Ascending aorta (tissue), 2 donors: ENCODE results near the gene TMPO. TPM values are rescaled to one million over a fixed set of nuclear protein-coding genes. Genes with fewer than 3 reads are reported as not detected.
"Not testable (repeated sequence)": the region's sequence is repeated elsewhere in the genome, so short reads cannot be mapped to it uniquely, and the experiment has no call there.

ENCODE experiments used
- DNase-seq, 2 donors: peaks; one replicate each; pipeline ENCODE4 v3.0.0-alpha.2; 2019; ENCODE audit warnings: low spot score in 2 of 2
- H3K27ac ChIP-seq, 2 donors: fragments of 200-600 bp; sonication (generic); one replicate each; pipeline ENCODE4 v1.5.1; 2016 to 2017; ENCODE audit warnings: mild to moderate bottlenecking in 1 of 2
- H3K27me3 ChIP-seq: fragments of 200-600 bp; sonication (generic); one replicate; pipeline ENCODE4 v1.5.1; 2017
- H3K36me3 ChIP-seq, 2 donors: fragments of 200-600 bp; sonication (generic); one replicate each; pipeline ENCODE4 v1.5.1; 2016
- H3K4me1 ChIP-seq, 2 donors: fragments of 200-600 bp; sonication (generic); one replicate each; pipeline ENCODE4 v1.5.1; 2016 to 2017; ENCODE audit warnings: mild to moderate bottlenecking in 1 of 2
- H3K4me3 ChIP-seq, 2 donors: fragments of 200-600 bp; sonication (generic); one replicate each; pipeline ENCODE4 v1.5.1; 2016 to 2017; ENCODE audit warnings: mild to moderate bottlenecking in 1 of 2
- H3K9me3 ChIP-seq, 2 donors: fragments of 200-600 bp; sonication (generic); one replicate each; pipeline ENCODE4 v1.5.1; 2016
- intact Hi-C: fragments of 100-400 bp; cut with DNase I; formaldehyde crosslinking; loops from one replicate; pipeline ENCODE4 v1.15.1; 2023
- total RNA-seq: library from RNA; depleted of rRNA; stranded (reverse); fragments of >200 nt; gene quantifications from one replicate; pipeline ENCODE4 v1.1.0, GENCODE V29; 2016
- TF ChIP-seq, protein P1 (sequence below), 3 experiments: fragments of 200-600 bp in 2 of 3; fragments of 450-650 bp in 1 of 3; sonication (generic) in 2 of 3; IDR thresholded peaks; one replicate each; pipeline ENCODE4 v1.5.1; 2016 to 2019; ENCODE audit warnings: antibody characterized with exemption in 3 of 3, mild to moderate bottlenecking in 1 of 3, moderate library complexity in 1 of 3

The TMPO gene
- total RNA-seq, 1 donor from 2014 or later, result 80.6 TPM

DNA sequence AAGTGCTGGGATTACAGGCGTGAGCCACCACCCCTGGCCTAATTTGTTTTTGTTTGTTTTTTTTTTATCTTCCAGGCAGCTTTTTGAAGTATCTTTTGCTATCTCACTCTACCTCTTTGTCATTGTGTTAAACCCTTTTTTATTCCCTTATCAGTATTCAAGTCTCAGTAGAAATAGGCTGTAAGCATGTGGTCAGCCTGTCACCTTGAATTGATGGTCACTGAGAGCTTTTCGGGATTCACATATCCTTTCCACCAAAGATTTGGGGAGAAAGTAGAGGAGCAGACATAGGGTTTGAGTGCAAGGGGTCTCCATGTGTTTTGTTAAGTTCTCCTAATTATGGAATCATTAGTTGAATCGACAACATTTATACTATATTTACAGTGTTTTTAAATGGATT, 36.4 kb downstream of the TMPO start:
- DNase-seq, result no peak
- TF ChIP-seq, protein P1, sequence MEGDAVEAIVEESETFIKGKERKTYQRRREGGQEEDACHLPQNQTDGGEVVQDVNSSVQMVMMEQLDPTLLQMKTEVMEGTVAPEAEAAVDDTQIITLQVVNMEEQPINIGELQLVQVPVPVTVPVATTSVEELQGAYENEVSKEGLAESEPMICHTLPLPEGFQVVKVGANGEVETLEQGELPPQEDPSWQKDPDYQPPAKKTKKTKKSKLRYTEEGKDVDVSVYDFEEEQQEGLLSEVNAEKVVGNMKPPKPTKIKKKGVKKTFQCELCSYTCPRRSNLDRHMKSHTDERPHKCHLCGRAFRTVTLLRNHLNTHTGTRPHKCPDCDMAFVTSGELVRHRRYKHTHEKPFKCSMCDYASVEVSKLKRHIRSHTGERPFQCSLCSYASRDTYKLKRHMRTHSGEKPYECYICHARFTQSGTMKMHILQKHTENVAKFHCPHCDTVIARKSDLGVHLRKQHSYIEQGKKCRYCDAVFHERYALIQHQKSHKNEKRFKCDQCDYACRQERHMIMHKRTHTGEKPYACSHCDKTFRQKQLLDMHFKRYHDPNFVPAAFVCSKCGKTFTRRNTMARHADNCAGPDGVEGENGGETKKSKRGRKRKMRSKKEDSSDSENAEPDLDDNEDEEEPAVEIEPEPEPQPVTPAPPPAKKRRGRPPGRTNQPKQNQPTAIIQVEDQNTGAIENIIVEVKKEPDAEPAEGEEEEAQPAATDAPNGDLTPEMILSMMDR (IDR thresholded peaks at IDR 0.05), result no peak
- H3K4me3 ChIP-seq, result no peak overlapping the region
- intact Hi-C loops, result no loop called here
- H3K4me1 ChIP-seq, result no peaks in the 10 kb centered on the region
- H3K27ac ChIP-seq, result no peak overlapping the region
- H3K9me3 ChIP-seq, result no peaks in the 10 kb centered on the region
- no peaks in the 10 kb centered on the region for H3K27me3 ChIP-seq
- H3K36me3 ChIP-seq, result peaks cover 0 to 27% of the 10 kb centered on the region in 2 donors

DNA sequence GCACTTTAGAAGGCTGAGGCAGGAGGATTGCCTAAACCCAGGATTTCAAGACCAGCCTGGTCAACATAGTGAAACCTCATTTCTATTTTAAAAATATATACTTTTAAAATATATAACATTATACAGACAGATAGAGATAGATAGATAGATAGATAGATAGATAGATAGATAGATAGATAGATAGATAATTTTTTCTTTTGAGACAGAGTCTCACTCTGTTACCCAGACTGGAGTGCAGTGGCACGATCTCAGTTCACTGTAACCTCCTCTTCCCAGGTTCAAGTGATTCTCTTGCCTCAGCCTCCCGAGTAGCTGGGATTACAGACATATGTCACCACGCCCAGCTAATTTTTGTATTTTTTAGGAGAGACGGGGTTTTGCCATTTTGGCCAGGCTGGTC, 42.7 kb downstream of the TMPO start:
- DNase-seq, H3K36me3 ChIP-seq, H3K27ac ChIP-seq, H3K4me3 ChIP-seq, intact Hi-C loops, H3K9me3 ChIP-seq, H3K27me3 ChIP-seq, H3K4me1 ChIP-seq: not testable (repeated sequence)

DNA sequence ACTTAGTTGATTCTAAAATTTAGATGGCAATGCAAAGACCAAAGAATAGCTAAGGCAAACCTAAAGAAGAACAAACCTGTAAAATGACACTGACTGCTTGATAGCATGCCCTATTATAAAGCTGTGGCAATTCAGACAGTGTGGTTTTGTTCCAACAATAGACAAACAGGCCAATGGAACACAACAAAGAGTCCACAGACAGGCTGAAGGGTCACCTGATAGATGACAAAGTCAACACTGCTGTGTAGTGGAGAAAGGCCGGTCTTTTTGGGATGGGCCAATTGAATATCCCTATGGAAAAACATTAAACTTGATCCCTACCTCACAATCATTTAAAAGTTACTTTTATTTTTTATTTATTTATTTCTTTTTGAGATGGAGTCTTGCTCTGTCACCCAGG, 44.3 kb downstream of the TMPO start:
- intact Hi-C loops, result no loop called here
- TF ChIP-seq, protein P1 (IDR thresholded peaks at IDR 0.05), result no peak
- no peaks in the 10 kb centered on the region for H3K4me1 ChIP-seq
- H3K27me3 ChIP-seq, result no peaks in the 10 kb centered on the region
- peaks cover 0 to 6% of the 10 kb centered on the region in 2 donors for H3K9me3 ChIP-seq
- H3K27ac ChIP-seq, result no peak overlapping the region
- no peak overlapping the region for H3K4me3 ChIP-seq
- DNase-seq, result no peak
- H3K36me3 ChIP-seq, result no peaks in the 10 kb centered on the region

DNA sequence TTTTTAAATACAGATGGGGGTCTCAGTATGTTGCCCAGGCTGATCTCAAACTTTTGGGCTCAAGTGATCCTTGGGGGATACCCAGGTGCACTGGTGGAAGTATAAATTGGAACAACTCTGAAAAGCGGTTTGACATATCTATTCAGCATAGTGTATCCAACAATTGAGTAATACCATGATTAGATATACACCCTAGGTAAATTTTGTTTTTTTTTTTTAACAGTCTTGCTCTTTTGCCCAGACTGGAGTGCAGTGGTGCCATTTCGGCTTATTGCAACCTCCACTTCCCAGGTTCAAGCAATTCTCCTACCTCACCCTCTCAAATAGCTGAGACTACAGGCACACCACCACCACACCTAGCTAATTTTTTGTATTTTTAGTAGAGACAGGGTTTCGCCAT, 46.5 kb downstream of the TMPO start:
- DNase-seq, result no peak
- TF ChIP-seq, protein P1 (IDR thresholded peaks at IDR 0.05), result no peak
- Histone ChIP-seq H3K27ac (no peak overlapping the region), H3K27me3 (no peaks in the 10 kb centered on the region), H3K4me3 (no peak overlapping the region), H3K4me1 (no peaks in the 10 kb centered on the region), H3K9me3 (peaks cover 0 to 6% of the 10 kb centered on the region in 2 donors), H3K36me3 (no peaks in the 10 kb centered on the region)
- intact Hi-C loops, result no loop called here

DNA sequence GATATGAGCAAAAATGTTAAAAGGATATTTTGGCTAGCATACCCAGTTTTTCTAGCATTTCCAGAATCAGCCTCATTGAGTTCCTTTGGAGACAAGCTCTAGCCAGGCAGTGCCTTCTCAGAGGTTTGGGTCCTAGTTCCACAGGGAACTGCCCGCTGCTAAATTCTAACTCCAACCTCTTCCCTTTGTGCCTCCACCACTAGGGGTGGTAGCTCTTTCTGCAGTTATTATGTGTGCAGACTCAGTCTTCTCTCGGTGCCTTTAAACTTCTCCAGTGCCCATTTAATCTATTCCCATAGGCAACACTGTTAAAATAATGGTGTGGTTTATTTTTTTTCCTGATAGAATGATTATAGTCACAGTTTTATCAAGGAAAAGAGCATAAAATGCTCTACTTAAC, 56.6 kb downstream of the TMPO start:
- no peaks in the 10 kb centered on the region for H3K9me3 ChIP-seq
- no peak overlapping the region for H3K27ac ChIP-seq
- H3K36me3 ChIP-seq, result no peaks in the 10 kb centered on the region
- DNase-seq, result no peak
- no peaks in the 10 kb centered on the region for H3K27me3 ChIP-seq
- TF ChIP-seq, protein P1 (IDR thresholded peaks at IDR 0.05), result no peak
- no peaks in the 10 kb centered on the region for H3K4me1 ChIP-seq
- no peak overlapping the region for H3K4me3 ChIP-seq
- intact Hi-C loops, result no loop called here

DNA sequence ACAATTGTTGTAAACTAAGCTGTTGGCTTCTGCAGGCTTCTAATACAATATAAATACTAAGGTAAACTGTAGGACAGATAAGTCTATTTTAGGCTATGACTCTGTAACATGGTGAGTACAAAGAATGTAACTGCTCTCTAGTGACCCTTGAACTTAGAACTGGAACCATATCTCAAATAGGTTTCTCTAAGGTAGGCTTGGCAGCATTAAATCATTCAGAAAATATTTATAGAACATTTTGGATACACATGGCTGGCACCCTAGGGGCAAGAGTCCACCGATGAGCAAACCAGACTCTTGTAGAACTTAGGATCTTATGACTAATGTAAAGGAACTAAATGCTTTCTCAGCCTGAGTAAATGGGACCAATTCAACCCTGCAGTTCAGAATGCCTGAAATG, 58.7 kb downstream of the TMPO start:
- Histone ChIP-seq H3K36me3 (no peaks in the 10 kb centered on the region), H3K4me3 (no peak overlapping the region), H3K27ac (no peak overlapping the region), H3K4me1 (no peaks in the 10 kb centered on the region), H3K9me3 (no peaks in the 10 kb centered on the region), H3K27me3 (no peaks in the 10 kb centered on the region)
- intact Hi-C loops, result no loop called here
- TF ChIP-seq, protein P1 (IDR thresholded peaks at IDR 0.05), result no peak
- no peak for DNase-seq
